Ascending aorta (tissue), 2 donors: Measurements from ENCODE around the gene STK33. TPM values are rescaled to one million over a fixed set of nuclear protein-coding genes. Genes with fewer than 3 reads are reported as not detected.

Source experiments
- DNase-seq, 2 donors: peaks; one replicate each; pipeline ENCODE4 v3.0.0-alpha.2; 2019; ENCODE audit warnings: low spot score in 2 of 2
- H3K27ac ChIP-seq, 2 donors: fragments of 200-600 bp; sonication (generic); one replicate each; pipeline ENCODE4 v1.5.1; 2016 to 2017; ENCODE audit warnings: mild to moderate bottlenecking in 1 of 2
- H3K27me3 ChIP-seq: fragments of 200-600 bp; sonication (generic); one replicate; pipeline ENCODE4 v1.5.1; 2017
- H3K36me3 ChIP-seq, 2 donors: fragments of 200-600 bp; sonication (generic); one replicate each; pipeline ENCODE4 v1.5.1; 2016
- H3K4me1 ChIP-seq, 2 donors: fragments of 200-600 bp; sonication (generic); one replicate each; pipeline ENCODE4 v1.5.1; 2016 to 2017; ENCODE audit warnings: mild to moderate bottlenecking in 1 of 2
- H3K4me3 ChIP-seq, 2 donors: fragments of 200-600 bp; sonication (generic); one replicate each; pipeline ENCODE4 v1.5.1; 2016 to 2017; ENCODE audit warnings: mild to moderate bottlenecking in 1 of 2
- H3K9me3 ChIP-seq, 2 donors: fragments of 200-600 bp; sonication (generic); one replicate each; pipeline ENCODE4 v1.5.1; 2016
- intact Hi-C: fragments of 100-400 bp; cut with DNase I; formaldehyde crosslinking; loops from one replicate; pipeline ENCODE4 v1.15.1; 2023
- total RNA-seq: library from RNA; depleted of rRNA; stranded (reverse); fragments of >200 nt; gene quantifications from one replicate; pipeline ENCODE4 v1.1.0, GENCODE V29; 2016
- TF ChIP-seq, protein P1 (sequence below), 3 experiments: fragments of 200-600 bp in 2 of 3; fragments of 450-650 bp in 1 of 3; sonication (generic) in 2 of 3; IDR thresholded peaks; one replicate each; pipeline ENCODE4 v1.5.1; 2016 to 2019; ENCODE audit warnings: antibody characterized with exemption in 3 of 3, mild to moderate bottlenecking in 1 of 3, moderate library complexity in 1 of 3

The STK33 gene
- total RNA-seq, 1 donor from 2014 or later: not detected

DNA sequence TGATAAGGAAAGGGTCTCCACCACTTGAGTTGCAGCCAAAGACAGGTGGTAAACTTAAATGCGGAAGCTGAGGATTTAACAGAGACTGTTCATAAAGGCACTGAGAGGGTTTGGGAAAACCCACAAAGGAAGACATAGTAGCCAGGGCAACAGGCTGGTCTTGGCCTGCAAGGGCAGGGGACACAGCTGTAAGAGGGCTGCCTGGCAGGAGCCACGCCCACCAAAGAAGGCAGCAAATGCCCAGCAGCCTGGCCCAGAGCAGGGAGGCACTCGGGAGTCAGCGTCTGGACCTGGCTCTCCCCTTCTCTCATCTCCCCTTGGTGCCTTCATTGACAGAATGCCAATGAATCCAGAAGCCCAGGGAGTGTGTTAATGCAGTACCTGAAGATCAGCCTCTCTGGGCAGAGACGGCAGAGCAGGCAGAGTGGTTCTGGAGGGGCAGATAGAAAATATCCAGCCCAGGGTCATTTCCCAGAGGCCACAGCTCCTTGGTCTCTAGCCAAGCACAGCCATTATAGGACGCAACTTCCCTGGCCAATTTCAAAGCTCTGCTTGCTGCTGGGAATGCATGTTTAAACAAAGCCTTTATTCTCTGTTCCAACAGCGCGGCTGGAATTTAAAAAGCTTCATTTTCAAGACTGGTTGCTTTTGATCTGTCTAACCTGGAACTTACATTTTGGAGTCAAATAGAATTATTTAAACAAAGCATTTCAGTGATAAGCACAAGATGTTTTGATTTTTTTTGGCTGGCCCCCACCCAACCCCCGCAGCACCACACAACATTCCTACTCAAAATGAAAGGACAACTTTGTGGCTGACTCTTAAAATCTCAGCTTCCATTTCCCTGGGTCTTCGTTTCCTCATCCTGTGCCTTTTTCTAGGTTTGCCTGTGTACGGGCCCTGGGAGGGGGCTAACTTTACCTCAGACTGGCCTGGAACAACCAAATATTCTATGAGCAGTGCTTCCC is 204.7 kb downstream of the STK33 start:
- Histone ChIP-seq H3K27ac (no peak overlapping the region), H3K27me3 (no peaks in the 10 kb centered on the region), H3K36me3 (no peaks in the 10 kb centered on the region), H3K9me3 (no peaks in the 10 kb centered on the region), H3K4me3 (peak overlapping the region in 1 of 2 donors; percentile 32), H3K4me1 (peaks cover 0 to 3% of the 10 kb centered on the region in 2 donors)
- DNase-seq: peak in 1 of 2 donors; percentile 35
- intact Hi-C loops: no loop called here
- TF ChIP-seq, protein P1, sequence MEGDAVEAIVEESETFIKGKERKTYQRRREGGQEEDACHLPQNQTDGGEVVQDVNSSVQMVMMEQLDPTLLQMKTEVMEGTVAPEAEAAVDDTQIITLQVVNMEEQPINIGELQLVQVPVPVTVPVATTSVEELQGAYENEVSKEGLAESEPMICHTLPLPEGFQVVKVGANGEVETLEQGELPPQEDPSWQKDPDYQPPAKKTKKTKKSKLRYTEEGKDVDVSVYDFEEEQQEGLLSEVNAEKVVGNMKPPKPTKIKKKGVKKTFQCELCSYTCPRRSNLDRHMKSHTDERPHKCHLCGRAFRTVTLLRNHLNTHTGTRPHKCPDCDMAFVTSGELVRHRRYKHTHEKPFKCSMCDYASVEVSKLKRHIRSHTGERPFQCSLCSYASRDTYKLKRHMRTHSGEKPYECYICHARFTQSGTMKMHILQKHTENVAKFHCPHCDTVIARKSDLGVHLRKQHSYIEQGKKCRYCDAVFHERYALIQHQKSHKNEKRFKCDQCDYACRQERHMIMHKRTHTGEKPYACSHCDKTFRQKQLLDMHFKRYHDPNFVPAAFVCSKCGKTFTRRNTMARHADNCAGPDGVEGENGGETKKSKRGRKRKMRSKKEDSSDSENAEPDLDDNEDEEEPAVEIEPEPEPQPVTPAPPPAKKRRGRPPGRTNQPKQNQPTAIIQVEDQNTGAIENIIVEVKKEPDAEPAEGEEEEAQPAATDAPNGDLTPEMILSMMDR (IDR thresholded peaks at IDR 0.05): no peak

DNA sequence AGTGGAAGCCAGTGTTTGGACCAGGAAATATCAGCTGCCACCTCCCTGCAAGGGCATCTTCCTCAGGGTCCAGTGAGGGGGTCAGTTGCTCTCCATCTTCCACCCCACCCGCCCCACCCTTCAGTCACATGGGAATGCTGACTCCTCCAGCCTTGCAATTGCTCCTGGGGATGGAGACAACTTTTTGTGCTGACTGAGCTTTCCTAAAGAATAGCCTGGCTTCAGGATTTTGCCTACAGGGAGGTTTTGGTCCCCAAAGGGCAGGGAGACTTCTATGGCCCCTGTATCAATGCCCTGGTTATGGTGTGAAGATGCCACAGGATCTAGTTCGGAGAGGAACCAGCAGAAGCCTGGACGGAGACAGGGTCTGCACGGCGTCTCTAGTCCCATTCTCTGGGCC is 206.3 kb downstream of the STK33 start:
- intact Hi-C loops: no loop called here
- no peaks in the 10 kb centered on the region for H3K27me3 ChIP-seq
- TF ChIP-seq, protein P1 (IDR thresholded peaks at IDR 0.05): no peak
- no peaks in the 10 kb centered on the region for H3K9me3 ChIP-seq
- peak in 1 of 2 donors; percentile 31 for DNase-seq
- H3K36me3 ChIP-seq: no peaks in the 10 kb centered on the region
- no peak overlapping the region for H3K4me3 ChIP-seq
- no peak overlapping the region for H3K27ac ChIP-seq
- peaks cover 0 to 3% of the 10 kb centered on the region in 2 donors for H3K4me1 ChIP-seq

DNA sequence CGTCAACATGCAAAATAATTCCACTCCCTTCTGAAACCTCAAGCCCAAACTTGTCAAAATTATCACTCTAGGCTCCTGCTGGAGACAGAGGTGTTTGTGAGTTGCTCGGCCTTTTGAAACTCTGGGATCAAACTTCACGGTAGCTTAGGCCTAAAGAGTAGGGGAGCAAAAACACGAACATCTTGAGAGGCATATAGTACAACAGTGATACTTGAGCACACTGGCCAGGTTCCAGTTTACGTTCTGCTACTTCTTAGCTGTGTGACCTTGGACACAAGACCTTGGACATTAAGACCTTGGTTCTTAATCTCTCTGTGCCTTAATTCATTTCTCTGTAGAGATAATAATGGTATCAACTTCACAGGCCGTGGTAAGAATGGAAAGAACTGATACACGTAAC is 206.9 kb downstream of the STK33 start:
- TF ChIP-seq, protein P1 (IDR thresholded peaks at IDR 0.05): no peak
- H3K4me3 ChIP-seq: no peak overlapping the region
- DNase-seq: no peak
- H3K27me3 ChIP-seq: no peaks in the 10 kb centered on the region
- peaks cover 0 to 3% of the 10 kb centered on the region in 2 donors for H3K4me1 ChIP-seq
- no peaks in the 10 kb centered on the region for H3K9me3 ChIP-seq
- no peak overlapping the region for H3K27ac ChIP-seq
- no peaks in the 10 kb centered on the region for H3K36me3 ChIP-seq
- intact Hi-C loops: no loop called here

DNA sequence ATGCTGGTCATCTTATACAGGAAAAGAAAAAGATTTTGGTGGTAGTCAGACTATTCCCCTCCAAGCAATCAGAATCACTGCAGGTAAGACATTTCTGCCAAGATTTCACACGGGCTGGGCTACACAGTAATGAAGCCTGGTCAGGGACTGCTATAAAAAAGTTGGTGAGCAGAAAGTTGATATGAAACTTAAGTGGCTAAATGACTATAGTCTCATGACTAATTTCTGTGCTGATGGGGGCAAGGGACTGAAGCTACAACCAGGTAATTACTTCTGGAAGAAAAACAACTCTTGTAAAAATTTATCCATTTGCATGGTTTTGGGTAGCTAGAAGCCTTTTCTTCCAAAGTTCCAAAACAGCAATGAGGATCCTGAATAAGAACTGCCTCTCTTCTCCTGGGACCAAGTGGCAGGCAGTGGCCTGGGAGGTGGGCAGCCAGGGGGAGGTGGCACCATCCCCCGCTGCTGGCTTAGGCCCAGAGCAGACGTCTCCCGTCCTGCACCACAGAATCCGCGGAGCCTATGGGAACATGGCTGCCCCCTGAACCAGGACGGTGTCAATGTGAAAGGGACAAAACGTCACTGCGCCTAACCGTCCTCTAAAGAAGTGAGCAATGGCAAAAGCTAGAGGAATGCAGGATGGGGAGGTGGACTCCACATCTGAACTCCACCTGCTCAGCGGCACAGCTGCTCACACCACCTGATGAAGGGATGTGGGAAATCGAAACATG is 207.7 kb downstream of the STK33 start:
- no peak overlapping the region for H3K27ac ChIP-seq
- peak in 1 of 2 donors; percentile 27 for DNase-seq
- intact Hi-C loops: no loop called here

DNA sequence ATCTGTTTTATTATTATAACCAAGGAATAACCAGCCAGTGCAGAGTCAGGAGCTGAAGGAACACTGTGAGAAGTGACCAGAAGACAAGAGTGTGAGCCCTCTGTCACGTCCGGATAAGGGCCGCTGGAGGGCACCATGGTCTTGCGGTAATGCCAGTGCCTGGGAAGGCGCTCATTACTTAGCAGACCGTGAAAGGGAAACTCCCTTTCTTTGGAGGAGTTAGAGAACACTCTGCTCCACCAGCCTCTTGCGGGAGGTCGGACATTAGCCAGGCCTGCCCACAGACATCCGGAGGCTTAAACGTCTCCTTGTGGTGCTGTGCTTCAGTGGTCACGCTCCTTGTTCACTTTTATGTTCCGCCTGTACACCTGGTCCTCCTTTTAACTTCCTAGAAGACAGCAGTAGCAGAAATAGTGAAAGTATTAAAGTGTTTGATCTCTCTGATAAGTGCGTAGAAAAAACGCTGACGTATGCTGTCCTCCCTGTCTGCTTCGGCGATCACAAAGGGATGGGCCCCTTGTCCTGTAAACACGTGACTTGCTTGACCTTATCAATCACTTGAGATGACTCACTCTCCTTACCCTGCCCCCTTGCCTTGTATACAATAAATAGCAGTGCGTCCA is 209.7 kb downstream of the STK33 start:
- no peaks in the 10 kb centered on the region for H3K9me3 ChIP-seq
- peak in 1 of 2 donors; percentile 45 for DNase-seq
- no peaks in the 10 kb centered on the region for H3K36me3 ChIP-seq
- peaks cover 0 to 2% of the 10 kb centered on the region in 2 donors for H3K4me1 ChIP-seq
- H3K27ac ChIP-seq: no peak overlapping the region
- TF ChIP-seq, protein P1 (IDR thresholded peaks at IDR 0.05): no peak
- intact Hi-C loops: no loop called here
- no peaks in the 10 kb centered on the region for H3K27me3 ChIP-seq
- H3K4me3 ChIP-seq: no peak overlapping the region

More for the DNA sequence above, 207.7 kb downstream of the STK33 start:
- TF ChIP-seq, protein P1 (IDR thresholded peaks at IDR 0.05): no peak
- Histone ChIP-seq H3K27me3 (no peaks in the 10 kb centered on the region), H3K9me3 (no peaks in the 10 kb centered on the region), H3K4me3 (no peak overlapping the region), H3K36me3 (no peaks in the 10 kb centered on the region), H3K4me1 (peaks cover 0 to 3% of the 10 kb centered on the region in 2 donors)
